GM13976 (cell line): ENCODE measurements around the gene SLC13A4.

Experiments
- DNase-seq: peaks from one replicate; pipeline ENCODE4 v3.0.0; 2012; ENCODE audit warnings: low spot score
- in situ Hi-C: fragments of 300-500 bp; cut with MboI; formaldehyde crosslinking; loops from one replicate; pipeline ENCODE4 v1.12.0; 2022; ENCODE audit warnings: low sequenced_read_pairs, mixed read lengths, inconsistent platforms; ENCODE audit not compliant: unreplicated experiment
- TF ChIP-seq, protein P1 (sequence below): IDR thresholded peaks from 2 replicates; pipeline ENCODE4 v1.5.1; 2012; ENCODE audit warnings: borderline replicate concordance, mild to moderate bottlenecking; ENCODE audit not compliant: insufficient read depth; ENCODE audit errors: extremely low read depth, missing control alignments, control extremely low read depth

Gene SLC13A4

DNA sequence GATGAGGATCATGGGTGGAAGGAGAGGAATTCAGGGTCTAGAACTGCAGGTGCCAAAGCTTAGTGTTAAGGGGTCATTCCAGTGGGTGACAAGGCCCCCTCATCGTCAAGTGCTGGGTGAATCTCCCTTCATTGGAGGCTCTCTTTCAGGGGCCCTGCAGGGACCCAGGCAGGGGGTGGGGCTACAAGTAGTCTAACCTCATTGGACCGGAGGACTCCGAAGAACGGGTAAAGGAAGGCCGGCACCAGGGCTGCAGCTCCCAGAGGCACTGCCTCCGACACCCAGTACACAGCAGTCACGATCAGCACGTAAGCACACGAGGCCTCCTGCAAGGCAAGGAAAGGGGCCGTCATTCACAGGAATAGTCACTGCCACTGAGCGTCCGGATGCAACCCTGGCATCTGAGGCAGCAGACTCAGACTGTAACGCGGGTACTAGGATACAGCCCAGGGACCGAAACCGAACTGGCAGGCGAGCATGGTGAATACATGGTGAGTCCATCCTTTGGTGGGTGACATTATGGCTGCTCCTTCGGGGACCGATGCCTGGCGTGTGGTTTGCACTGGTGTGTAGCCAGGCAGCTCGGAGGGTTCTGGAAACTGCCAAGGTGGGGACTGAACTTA lies 6.7 kb downstream of the SLC13A4 start:
- no peak for DNase-seq
- TF ChIP-seq, protein P1, sequence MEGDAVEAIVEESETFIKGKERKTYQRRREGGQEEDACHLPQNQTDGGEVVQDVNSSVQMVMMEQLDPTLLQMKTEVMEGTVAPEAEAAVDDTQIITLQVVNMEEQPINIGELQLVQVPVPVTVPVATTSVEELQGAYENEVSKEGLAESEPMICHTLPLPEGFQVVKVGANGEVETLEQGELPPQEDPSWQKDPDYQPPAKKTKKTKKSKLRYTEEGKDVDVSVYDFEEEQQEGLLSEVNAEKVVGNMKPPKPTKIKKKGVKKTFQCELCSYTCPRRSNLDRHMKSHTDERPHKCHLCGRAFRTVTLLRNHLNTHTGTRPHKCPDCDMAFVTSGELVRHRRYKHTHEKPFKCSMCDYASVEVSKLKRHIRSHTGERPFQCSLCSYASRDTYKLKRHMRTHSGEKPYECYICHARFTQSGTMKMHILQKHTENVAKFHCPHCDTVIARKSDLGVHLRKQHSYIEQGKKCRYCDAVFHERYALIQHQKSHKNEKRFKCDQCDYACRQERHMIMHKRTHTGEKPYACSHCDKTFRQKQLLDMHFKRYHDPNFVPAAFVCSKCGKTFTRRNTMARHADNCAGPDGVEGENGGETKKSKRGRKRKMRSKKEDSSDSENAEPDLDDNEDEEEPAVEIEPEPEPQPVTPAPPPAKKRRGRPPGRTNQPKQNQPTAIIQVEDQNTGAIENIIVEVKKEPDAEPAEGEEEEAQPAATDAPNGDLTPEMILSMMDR: no peak
- in situ Hi-C loops: no loop called here

DNA sequence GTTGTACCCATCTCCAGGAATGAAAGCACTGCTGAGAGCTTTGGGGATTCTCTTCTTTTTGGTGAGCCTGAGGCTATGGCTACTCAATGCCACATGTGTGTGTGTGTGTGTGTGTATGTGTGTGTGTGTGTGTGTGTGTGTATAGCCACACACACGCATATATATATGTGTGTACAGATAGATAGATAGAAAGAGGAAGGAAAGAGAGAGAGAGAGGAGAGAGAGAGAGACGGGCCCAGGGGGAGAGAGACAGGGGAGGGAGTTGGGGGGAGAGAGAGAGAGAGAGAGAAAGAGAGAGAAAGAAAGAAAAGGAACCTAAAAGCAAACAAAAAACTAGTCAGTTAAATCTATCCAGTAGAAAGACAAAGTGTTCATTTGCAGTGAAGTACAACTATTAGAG lies 8.3 kb downstream of the SLC13A4 start:
- TF ChIP-seq, protein P1: no peak
- no peak for DNase-seq
- in situ Hi-C loops: no loop called here

DNA sequence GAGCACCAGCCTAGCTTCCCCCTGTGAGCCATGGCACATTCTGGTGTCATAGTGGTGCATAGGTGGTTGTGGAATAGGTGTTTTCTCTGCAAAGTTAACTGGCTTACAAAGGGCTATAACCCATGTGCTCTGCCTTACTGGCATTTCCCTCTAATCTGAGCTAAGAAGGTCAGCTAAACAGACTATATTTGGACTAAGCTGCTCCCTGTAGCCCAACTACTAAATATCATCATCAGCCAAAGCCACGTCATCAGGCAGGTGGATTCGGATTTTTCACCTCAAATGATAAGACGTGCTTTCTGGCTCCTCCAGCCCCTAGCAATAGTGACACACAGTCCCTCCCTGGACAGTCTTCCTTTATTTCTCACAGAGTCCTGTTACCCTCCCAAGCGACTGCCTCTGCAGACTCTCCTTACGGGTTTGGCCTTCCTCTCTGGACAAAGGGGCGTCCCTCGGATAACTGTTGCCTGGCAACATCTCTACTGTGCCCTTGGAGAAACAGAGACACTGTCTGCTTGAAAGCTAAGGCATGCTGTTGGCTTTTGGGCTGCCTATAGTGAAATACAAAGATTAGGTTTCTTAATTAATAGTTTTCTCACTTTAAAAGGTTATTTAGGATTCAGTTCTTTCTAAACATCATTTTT lies 9.1 kb downstream of the SLC13A4 start:
- in situ Hi-C loops: no loop called here
- DNase-seq: no peak
- TF ChIP-seq, protein P1: no peak

DNA sequence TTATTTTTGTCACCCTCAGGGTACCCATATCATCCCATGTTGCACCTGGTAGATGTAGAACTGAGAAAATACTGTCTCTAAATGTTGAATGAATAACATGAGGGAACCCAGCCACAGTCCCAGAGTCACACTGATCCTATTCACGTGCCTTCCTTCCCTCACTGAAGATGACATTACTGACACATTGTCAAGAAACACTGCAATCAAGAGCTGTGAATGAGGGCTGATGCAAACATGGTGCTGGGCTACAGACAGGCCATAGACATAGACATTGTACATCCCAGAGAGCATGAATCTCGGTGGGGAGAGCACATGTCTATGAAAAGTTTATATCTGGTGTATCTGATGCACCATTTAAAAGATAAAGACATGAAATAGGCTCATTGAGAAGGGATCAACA lies 9.8 kb downstream of the SLC13A4 start:
- in situ Hi-C loops: no loop called here
- TF ChIP-seq, protein P1: no peak
- no peak for DNase-seq

DNA sequence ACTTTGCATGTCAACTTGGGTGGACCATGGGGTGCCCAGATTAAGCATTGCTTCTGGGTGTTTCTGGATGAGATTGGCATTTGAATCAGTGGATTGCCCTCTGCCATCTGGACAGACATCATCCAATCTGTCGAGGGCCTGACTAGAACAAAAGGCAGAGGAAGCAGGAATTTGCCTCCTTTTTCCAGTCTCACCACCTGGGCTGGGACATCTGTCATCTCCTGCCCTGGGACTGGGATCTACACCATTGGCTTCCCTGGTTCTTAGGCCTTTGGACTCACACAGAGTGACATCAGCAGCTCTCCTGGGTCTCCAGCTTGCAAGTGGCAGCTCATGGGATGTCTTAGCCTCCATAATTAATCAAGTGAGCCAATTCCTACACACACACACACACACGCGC lies 10.3 kb downstream of the SLC13A4 start:
- DNase-seq: no peak
- TF ChIP-seq, protein P1: no peak
- in situ Hi-C loops: no loop called here

DNA sequence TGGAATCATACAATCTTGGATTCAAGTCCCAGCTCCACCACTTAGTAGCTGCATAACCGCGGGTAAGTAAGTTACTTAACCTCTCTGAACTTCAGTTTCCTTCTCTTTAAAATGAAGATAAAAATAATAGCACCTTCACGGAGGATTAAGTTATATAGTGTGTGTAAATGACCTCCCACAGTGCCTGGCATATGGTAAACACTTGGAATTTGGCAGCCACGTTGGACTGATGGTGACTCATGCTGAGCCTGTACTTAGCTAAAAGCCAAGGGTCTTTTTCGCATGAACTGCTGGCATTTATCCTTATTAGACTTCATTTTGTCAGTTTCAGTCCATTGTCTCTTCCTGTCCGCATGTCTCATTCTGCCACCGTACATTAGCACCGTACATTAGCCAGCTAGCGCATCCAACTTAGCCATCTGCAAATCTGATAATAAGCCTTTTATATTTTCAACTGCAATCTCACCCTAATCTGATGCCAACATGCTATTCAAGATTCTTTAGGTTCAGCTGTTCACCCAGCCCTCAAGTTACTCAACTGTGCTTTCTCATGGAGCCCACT lies 11.2 kb downstream of the SLC13A4 start:
- in situ Hi-C loops: no loop called here
- TF ChIP-seq, protein P1: no peak
- DNase-seq: no peak
